Measurements from ENCODE around the gene ITGB2.

Gene ITGB2

DNA sequence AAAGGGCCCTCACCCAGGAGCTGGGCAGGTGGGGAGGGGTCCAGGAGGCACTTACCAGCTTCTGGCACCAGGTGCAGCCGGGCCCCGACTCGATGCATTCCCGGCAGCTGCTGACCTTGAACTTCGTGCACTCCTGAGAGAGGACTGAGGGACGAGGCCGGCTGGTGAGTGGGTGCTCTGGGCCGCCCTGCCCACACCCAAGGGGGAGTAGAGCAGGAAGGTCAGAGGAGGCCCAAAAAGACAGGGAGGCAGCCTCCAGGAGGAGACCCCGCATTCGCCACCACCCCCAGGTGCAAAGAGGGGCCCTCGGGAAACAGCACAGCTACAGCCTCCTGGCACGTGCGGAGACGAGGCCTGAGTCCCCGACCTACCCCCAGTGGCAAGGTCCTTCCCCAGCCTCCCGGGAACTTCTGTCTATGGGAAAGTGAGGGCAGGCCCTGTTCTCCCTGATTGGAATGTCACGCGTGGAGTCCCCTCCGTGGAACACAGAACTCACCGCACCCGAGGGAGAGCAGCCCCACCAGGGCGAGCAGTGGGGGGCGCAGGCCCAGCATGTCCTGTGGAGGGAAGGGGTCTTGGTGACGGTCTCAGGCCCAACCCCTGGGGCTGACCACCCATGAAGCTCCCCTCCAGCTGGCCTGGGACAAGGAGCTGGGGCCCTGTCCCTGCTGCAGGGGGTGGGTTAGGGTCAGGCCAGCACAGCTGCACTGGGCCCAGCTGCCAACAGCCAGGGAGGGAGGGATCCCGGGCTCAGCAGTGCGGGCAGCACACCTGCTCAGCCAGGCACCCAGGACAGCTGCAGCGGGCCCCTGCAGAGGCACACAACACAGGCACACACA, 10.3 kb downstream of the ITGB2 start:
- no peaks in the 10 kb centered on the region for H3K36me3 ChIP-seq (ENCODE audit: low read depth)
- H3K4me1 ChIP-seq (ENCODE audit: insufficient read depth, poor library complexity, severe bottlenecking): peaks cover 30% of the 10 kb centered on the region
- peak overlapping the region; percentile 65 for H3K27ac ChIP-seq (ENCODE audit: poor library complexity, severe bottlenecking)
- DNase-seq (ENCODE audit: low spot score): no peak
- peak; percentile 13; the same call in 1 of the 3 replicates for ATAC-seq (ENCODE audit: low read depth)
- H3K4me3 ChIP-seq (ENCODE audit: severe bottlenecking): no peak overlapping the region
- no peaks in the 10 kb centered on the region for H3K27me3 ChIP-seq (ENCODE audit: insufficient read depth, poor library complexity, severe bottlenecking)
- TF ChIP-seq, protein P1, sequence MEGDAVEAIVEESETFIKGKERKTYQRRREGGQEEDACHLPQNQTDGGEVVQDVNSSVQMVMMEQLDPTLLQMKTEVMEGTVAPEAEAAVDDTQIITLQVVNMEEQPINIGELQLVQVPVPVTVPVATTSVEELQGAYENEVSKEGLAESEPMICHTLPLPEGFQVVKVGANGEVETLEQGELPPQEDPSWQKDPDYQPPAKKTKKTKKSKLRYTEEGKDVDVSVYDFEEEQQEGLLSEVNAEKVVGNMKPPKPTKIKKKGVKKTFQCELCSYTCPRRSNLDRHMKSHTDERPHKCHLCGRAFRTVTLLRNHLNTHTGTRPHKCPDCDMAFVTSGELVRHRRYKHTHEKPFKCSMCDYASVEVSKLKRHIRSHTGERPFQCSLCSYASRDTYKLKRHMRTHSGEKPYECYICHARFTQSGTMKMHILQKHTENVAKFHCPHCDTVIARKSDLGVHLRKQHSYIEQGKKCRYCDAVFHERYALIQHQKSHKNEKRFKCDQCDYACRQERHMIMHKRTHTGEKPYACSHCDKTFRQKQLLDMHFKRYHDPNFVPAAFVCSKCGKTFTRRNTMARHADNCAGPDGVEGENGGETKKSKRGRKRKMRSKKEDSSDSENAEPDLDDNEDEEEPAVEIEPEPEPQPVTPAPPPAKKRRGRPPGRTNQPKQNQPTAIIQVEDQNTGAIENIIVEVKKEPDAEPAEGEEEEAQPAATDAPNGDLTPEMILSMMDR (IDR thresholded peaks at IDR 0.05; ENCODE audit: poor library complexity, severe bottlenecking): no peak
- H3K9me3 ChIP-seq (ENCODE audit: severe bottlenecking): no peaks in the 10 kb centered on the region

GRCh38 chr21:44909719-44910118, 11.0 kb downstream of the ITGB2 start:
- Histone ChIP-seq H3K27ac (ENCODE audit: poor library complexity, severe bottlenecking) (no peak overlapping the region), H3K27me3 (ENCODE audit: insufficient read depth, poor library complexity, severe bottlenecking) (no peaks in the 10 kb centered on the region), H3K4me3 (ENCODE audit: severe bottlenecking) (no peak overlapping the region), H3K4me1 (ENCODE audit: insufficient read depth, poor library complexity, severe bottlenecking) (peaks cover 22% of the 10 kb centered on the region), H3K36me3 (ENCODE audit: low read depth) (no peaks in the 10 kb centered on the region), H3K9me3 (ENCODE audit: severe bottlenecking) (no peaks in the 10 kb centered on the region)
- ATAC-seq (ENCODE audit: low read depth) (no peak), DNase-seq (ENCODE audit: low spot score) (no peak)
- TF ChIP-seq, protein P1 (IDR thresholded peaks at IDR 0.05; ENCODE audit: poor library complexity, severe bottlenecking): no peak

- ATAC-seq (ENCODE audit: low read depth): no peak
- TF ChIP-seq, protein P1 (IDR thresholded peaks at IDR 0.05; ENCODE audit: poor library complexity, severe bottlenecking): no peak
- H3K27me3 ChIP-seq (ENCODE audit: insufficient read depth, poor library complexity, severe bottlenecking): no peaks in the 10 kb centered on the region
- H3K4me1 ChIP-seq (ENCODE audit: insufficient read depth, poor library complexity, severe bottlenecking): peaks cover 15% of the 10 kb centered on the region
- no peak overlapping the region for H3K4me3 ChIP-seq (ENCODE audit: severe bottlenecking)
- no peaks in the 10 kb centered on the region for H3K9me3 ChIP-seq (ENCODE audit: severe bottlenecking)
- H3K36me3 ChIP-seq (ENCODE audit: low read depth): no peaks in the 10 kb centered on the region
- no peak overlapping the region for H3K27ac ChIP-seq (ENCODE audit: poor library complexity, severe bottlenecking)
- DNase-seq (ENCODE audit: low spot score): no peak
Measured at GRCh38 chr21:44908908-44909307, 11.8 kb downstream of the ITGB2 start.

DNA sequence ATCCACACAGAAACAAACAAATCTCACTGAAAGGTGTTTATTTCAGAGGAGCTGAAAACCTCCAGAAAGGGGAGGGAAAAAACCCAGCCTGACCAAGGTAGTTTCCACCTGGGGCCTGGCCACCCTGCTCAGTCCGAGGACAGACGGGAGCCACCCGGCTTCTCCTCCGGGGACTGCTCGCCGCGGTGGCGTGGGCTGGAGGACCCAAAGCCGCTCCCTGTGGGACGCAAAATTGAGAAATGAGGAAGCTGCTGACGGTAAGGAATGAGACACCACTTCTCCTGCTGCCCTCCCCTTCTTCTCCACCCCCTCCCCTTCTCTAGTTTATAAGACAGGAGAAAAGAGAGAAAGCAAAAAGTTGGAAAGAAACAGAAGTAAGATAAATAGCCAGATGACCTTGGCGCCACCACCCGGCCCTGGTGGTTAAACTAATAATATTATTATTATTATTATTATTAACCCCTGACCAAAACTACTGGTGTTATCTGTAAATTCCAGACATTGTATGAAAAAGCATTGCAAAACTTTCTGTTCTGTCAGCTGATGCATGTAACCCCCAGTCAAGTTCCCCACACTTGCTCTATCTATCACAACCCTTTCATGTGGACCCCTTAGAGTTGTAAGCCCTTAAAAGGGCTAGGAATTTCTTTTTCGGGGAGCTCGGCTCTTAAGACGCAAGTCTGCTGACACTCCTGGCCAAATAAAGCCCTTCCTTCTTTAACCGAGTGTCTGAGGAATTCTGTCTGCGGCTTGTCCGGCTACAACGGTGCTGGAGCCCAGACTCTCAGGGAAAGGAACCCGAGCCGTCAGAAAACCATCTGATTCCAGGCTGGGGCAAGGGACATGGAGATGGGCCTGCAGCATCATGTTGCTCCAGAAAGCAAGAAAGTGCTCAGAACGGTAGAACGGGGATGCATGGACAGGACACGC, 12.5 kb downstream of the ITGB2 start:
- TF ChIP-seq, protein P1 (IDR thresholded peaks at IDR 0.05; ENCODE audit: poor library complexity, severe bottlenecking): peak; percentile 28
- Histone ChIP-seq H3K27me3 (ENCODE audit: insufficient read depth, poor library complexity, severe bottlenecking) (no peaks in the 10 kb centered on the region), H3K27ac (ENCODE audit: poor library complexity, severe bottlenecking) (no peak overlapping the region), H3K4me3 (ENCODE audit: severe bottlenecking) (no peak overlapping the region), H3K36me3 (ENCODE audit: low read depth) (no peaks in the 10 kb centered on the region), H3K4me1 (ENCODE audit: insufficient read depth, poor library complexity, severe bottlenecking) (peaks cover 15% of the 10 kb centered on the region), H3K9me3 (ENCODE audit: severe bottlenecking) (no peaks in the 10 kb centered on the region)
- DNase-seq (ENCODE audit: low spot score): no peak
- no peak for ATAC-seq (ENCODE audit: low read depth)

Measured in RWPE2 (cell line).